Activated CD4-positive, alpha-beta T cell treated with anti-CD3 and anti-CD28 coated beads, Interleukin-2, amount 50 U/mL, for 4 hours (primary cell): ENCODE results near the gene NRSN2.
"Not testable (repeated sequence)": the region's sequence is repeated elsewhere in the genome, so short reads cannot be mapped to it uniquely, and the experiment has no call there.

Experiments used
- DNase-seq, 2 experiments: peaks; one replicate each; pipeline ENCODE4 v3.0.0-alpha.2; 2020

Gene NRSN2

DNA sequence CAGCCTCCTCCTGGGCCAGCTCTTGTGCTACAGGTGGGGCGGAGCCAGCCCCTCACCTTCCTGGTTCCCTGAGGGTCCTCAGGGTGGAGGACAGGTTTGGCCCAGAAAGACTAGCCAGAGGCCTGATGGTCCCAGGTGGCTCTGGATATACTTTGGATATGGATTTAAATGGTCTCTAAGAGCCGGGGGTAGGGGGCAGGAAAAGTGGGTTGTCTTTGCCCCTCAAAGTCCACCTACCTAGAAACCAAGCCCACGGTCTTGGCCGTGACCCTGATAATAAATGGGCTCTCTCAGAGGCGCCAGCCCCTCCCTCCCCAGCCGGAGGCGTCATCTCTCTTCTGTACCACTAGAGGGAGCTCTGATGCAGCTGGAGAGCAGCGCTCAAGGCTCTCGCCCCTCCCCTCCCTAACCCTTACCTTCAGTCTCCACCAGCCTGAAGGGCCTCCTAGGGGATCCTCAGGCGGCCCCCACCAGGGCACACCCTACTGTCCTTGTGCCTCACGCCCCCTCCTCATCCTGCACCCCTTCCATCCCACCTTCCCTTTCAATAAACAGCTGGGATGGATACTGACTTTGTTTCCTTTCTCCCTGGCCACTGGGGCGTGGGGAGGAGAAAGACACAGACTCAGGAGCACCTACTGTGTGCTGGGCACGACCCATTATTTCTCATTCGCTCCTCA, 7.5 kb downstream of the NRSN2 start:
- peak; percentile 75 to 77 for DNase-seq

DNA sequence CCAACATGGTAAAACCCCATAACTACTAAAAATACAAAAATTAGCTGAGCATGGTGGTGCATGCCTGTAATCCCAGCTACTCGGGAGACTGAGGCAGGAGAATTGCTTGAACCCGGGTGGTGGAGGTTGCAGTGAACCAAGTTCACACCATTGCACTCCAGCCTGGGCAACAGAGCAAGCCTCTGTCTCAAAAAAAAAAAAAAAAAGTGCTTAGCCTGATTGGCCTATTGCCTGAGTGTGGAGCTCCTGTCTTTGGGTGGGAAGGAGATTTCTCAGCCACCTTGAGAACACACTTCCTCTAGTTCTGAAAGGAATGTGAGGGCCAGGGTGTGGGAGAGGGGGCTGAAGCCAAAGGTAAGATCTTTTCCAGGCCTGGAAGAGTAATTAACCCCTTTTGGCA, 9.2 kb downstream of the NRSN2 start:
- not testable (repeated sequence) for DNase-seq

DNA sequence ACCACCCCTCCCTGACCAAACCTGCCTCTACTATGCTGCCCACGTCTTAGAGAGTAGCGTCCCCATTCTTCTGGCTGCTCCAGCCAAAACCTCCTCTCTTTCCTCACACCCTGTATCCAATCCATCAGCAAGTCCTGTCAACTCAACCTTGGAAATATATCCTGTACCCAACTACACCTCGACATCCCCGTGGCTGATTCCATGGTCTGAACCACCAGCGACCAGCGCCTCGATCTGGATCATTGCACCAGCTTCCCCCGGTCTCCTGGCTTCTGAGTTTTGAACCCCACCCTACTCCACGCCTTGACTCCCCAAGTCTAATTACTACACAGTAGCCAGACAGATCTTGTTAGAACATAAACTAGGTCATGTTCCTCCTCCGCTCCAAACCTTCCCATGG, 9.8 kb downstream of the NRSN2 start:
- no peak for DNase-seq

DNA sequence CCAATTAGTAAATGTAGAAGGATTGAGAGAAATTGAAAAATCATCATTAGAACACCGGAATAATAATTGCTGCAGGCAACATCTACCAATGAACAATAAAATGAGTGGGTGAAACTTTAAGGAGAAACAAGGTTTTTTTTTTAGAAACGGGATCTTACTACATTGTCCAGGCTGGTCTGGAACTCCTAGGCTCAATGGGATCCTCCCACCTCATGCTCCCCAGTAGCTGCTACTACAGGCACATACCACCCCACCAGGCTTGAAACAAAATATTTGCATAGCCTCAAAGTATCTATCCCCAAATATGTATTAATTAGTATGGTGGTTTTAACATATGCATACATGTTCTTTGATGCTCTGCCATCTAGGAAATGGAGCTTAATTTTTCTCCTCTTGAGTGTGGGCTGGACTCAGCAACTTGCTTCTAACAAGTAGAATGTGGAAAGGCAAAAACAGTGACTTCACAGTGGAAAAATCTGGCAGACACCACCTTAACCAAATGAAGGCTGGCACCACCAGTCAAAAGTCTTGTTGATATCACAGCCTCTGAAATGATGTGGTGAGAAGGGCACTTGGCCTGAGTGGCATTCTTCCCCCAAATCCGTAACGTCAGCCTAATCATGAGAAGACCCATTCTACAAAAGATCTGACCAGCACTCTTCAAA, 12.1 kb downstream of the NRSN2 start:
- no peak for DNase-seq

DNA sequence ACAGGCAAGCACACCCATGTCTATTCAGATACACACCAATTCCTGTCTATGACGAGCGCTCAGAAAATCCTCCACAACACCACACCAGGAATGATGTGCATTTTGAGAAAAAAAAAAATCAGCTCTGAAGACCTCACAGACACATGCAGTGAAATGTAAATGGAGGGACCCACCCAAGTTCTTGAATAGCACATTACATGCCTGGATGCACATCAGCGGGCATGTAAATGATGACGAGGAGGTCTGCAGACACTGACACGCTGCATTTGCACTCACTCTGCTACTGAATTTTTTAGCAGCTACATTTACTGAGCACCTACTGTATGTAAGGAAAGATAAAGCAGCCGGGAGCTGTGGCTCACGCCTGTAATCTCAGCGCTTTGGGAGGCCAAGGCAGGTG, 14.7 kb downstream of the NRSN2 start:
- no peak for DNase-seq

DNA sequence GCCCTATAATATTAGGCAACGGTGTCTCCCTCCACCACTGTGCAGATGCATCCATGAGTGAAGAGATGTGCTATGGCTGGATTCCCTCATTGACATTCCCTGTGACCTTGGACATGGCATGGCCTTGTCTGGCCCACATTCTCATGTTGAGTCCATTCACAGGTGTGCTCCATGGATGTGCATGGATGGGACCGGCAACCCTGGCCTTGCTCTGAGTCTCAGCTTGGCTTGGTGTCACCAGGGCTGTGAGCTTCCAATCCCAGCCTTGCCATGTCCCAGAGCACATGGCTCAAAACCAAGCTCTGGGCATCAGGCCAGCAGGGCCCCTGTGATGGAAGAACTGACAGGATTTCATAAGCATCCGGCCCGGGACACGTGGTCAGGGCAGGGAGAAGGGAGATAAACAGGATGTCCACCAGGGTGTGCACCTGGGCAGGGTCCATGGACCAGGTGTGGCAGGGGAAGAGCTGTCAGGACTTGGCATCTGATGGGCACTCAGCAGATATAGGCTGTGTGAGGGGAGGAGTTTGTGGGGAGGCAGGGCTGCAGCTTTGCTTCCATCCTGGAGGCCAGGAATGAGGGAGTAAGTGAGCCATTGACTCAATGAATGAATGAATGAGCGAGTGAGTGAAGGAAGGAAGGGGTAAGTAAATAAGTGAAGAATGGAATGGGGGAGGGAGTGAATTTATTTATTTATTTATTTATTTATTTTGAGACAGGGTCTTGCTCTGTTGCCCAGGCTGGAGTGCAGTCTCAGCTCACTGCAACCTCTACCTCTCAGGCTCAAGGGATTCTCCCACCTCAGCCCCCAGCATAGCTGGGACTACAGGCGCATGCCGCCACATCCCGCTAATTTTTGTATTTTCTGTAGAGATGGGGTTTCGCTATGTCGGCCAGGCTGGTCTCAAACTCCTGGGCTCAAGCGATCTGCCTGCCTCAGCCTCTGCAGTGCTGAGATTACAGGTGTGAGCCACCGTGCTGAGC, 15.7 kb downstream of the NRSN2 start:
- DNase-seq = peak in 1 of 2 experiments; percentile 18

DNA sequence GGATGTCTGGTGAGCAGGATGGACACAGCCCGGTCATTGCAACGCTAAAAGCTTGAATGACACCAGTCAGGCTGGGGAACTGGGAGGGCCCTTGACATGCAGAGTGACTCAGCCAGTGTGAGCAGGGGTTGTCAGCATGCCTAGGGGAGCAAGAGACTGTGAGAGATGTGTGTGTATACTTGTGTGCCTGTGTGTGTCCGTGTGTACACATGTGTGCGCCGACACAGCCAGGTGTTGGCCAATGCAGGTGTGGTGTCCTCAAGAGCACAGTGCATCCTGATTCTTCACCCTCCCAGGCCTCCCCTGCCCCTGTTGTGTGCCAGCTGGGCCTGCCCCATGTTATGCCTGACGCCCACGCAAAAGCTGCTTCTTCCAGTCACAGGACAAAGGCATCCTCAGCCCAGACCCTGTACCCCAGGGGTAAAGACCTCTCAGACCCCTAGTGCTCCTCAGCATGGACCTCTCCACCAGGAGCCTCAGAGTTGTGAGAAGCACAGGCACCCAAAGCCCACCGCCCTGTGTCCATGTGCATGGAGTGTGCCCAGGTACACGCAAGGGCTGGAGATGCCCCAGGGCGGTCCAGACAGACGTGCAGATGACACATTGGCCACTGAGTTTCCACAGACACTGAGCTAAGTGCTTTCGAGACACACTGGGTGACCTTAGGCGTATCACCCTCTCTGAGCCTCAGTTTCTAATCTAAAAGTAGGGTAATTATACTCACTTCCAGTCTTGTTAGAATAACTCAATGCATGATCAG, 16.6 kb downstream of the NRSN2 start:
- DNase-seq = no peak

DNA sequence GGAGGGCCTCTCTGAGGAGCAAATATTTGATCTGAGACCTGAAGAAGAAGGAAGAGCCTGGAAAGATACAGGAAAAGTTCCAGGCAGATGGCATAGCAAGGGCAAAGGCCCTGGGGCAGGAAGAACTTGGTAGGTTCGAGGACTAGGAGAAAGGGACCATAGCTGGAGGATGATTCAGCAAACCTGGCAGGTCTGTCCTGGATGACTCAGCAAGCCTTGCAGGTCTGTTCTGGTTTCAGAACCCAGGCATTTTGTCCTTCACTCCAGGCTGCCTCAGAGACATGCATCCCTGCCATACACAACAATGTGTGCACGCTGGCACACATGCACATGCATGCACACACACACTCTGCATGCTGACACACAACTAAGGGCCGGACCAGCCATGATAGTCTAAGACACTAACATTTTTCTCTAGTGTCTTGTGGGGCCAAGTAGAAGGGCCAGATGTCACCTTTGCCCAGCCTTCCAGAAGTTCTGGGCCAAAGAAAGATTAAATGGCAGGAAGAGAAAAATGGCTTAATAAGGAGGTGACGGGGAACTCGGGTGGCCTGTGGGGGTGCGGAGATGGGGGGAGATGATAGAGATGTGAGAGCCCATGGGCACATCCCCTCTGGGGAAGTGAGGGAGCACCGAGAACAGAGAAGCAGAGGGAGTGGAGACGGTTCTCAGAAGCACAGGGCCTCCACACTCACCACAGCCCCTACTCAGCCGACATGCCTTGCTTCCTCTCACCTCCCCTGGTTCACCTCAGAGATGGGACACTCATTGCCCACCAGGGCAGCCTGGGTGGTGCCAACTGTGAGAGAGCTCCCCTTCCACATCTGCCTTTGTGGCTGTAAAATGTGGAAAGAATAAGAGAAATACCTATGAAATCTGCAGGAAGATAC, 18.2 kb downstream of the NRSN2 start:
- no peak for DNase-seq

DNA sequence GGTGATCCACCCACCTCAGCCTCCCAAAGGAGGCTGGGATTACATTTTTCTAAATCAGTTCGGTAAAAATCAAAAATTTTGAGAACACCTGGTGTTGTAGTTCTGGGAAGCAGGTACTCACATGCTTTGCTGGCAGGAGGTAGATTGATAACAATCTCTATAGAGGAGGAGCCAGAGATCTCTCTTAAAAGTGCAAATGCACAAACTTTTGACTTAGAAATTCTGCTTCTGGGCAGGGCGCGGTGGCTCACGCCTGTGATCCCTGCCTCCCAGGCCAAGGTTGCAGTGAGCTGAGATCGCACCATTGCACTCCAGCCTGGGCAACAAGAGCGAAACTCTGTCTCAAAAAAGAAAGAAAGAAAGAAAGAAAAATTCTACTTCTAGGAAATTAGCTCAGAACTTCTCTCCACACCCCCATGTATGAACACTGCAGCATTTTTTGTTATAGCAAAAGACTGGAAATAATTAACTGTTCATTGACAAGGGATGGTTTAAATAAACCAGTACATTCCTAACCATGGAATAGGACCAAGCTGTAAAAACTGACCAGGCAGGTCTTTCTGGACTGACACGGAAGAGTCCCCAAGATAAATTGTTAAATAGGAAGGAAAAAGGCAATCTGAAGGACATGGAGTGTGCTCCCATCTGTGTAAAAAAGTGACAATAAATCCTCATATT, 19.3 kb downstream of the NRSN2 start:
- no peak for DNase-seq

DNA sequence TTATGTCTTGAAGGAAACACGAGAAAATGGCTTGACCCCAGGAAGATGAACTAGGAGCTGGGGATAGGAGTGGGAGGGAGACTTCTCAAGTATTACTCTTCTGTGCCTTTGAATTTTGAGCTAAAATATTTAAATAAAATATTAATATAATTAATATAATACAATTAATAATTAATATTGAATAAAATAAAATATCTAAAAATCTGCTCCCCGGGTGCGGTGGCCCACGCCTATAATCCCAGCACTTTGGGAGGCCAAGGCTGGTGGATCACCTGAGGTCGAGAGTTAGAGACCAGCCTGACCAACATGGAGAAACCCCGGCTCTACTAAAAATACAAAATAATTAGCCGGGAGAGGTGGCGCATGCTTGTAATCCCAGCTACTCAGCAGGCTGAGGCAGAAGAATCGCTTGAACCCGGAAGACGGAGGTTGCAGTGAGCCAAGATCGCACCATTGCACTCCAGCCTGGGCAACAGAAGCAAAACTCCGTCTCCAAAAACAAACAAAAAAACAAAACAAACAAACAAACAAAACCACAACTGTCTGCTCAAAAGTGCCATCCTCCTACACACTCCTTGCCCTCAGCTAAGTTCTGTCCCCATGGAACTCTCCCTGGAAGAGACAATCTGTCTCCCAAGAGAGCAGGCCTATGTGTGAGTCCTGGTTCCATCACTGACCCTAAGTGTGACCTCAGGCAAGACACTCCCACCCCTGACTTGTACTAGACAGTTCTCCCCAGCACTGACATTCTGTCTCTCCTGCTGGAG, 20.0 kb downstream of the NRSN2 start:
- DNase-seq = no peak

DNA sequence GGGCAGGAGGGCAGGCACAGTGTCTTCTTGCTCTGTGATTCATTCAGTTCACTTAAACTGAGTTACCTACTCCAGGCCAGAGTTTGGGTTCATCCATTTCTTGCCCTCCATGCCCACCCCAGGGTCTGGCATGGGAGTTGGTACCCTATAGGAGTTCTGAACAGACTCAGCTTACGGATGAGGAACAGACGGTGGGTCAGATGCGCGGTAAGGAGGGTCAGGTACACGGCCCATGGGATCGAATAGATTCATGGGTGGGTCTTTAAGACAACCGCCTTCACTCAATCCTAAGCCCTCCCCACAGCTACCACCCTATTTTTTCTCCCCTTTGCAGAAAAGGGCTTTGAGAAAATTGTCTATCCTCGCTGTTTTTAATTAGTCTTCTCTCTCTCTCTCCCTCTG, 20.6 kb downstream of the NRSN2 start:
- no peak for DNase-seq

DNA sequence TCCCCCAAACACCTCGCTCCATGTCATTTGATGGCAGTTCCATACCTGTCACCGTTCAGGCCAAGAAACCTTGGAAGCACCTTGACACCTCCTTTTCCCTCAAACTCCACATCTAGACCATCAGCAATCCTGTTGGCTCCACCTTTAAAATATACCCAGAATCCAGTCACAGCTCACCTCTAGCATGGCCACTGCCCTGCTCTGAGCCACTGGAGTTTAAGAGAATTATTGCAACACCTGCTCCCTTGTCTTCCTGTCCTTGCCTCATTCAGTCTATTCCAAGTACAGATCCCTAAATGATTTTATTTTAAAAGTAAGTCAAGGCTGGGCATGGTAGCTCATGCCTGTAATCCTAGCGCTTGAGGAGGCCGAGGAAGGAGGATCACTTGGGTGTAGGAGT, 22.0 kb downstream of the NRSN2 start:
- DNase-seq = no peak

DNA sequence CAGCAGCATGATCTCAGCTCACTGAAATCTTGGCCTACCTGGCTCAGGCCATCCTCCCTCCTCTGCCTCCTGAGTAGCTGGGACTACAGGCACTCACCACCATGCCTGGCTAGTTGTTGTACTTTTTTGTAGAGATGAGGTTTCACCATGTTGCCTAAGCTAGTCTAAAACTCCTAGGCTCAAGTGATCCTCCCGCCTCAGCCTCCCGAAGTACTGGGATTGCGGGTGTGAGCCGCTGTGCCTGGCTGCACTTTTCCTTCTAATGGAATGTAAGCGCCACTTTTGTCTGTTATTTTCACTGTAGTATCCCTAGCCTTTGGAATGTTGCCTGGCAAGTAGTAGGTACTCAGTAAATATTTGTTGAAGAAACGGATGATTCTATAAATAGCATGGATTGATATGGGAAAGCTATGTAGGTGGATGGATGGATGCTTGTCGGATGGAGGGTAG, 23.3 kb downstream of the NRSN2 start:
- no peak for DNase-seq

DNA sequence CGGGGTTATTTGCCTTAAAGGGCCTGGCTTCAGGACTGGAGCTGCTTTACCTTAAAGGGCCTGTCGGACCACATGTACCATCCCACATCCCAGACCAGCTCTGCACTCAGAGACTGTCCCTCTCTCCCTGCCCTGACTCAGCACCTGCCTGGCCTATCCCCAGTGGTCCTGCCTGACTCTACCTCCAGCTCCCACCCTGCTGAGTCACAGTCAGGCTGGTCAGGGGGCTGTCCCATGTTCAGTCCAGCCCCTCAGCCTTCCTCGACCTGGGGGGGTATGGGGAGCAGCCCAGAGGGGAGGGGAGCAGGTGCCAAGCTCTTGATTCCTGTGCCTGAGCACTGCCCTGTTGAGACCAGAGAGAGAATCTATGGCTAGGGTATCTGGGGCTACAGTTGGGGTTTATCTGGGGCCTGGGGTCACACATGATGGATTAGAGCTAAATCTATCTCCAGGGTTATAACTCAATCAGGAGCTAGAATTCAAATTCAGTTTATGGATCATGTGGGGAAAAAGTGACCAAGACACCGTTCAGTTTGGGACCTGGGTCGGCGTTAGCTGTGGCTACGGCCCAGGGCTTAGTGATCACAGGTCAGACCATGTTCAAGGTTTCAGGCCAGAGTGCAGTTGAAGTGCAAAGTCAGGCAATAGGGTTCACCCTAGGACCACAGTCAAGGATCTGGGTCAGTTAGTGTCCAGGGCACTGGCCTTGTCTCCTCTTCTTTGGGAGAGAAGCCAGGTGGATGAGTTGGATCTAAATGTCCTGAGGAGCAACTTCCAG, 24.3 kb downstream of the NRSN2 start:
- no peak for DNase-seq

DNA sequence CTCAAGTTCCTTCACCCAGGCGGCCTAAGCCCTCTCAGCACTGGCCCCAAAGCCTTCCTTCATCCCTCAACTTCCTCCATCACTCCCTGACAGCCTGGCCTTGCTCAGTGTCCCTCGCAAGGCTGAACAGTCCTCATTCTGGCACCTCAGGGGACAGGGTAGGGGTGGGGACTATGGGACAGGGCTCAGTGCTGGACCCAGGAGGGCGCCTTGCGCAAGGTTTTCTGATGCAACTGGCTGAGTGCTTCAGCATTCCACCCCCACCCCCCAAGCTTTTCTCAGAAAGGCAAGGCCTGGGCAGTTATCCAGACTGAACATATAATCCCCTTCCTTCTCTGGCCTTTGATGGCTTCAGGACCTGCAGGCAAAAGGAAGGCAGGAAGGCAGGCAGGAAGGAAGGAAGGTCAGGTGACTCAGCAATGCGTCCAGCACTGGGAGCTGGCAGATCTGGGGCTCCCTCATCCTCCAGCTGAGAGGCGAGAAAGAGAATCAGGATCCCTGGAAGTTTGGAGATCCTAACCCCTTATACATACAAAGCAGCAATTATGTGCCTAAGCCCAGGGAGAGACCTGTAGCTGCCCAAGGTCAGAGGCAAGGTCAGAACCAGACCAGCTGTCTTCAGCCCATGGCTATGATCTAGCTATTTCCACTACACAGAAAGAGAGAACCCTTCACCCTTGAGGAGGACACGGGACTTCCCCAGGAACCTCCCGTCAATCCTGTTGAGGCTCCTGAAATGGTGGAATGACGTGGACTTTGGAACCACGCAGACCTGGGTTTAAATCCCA, 25.0 kb downstream of the NRSN2 start:
- DNase-seq = no peak

DNA sequence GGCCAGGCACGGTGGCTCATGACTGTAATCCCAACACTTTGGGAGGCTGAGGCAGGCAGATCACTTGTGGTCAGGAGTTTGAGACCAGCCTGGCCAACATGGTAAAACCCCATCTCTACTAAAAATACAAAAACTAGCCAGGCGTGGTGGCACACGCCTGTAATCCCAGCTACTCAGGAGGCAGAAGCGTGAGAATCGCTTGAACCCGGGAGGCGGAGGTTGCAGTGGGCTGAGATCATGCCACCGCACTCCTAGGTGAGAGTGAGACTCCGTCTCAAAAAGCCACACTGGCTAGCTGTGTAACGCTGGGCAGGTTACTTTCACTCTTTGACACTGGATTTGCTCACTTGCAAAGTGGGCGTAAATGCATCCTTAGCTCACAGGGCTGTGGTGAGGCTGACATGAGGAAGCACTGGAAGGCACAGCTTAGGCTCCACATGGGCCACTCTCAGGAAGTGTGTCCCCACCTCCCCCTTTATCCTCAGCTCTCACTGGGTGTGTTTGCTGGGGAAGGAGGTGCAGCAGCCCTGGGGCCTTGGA, 25.7 kb downstream of the NRSN2 start:
- DNase-seq = not testable (repeated sequence)

DNA sequence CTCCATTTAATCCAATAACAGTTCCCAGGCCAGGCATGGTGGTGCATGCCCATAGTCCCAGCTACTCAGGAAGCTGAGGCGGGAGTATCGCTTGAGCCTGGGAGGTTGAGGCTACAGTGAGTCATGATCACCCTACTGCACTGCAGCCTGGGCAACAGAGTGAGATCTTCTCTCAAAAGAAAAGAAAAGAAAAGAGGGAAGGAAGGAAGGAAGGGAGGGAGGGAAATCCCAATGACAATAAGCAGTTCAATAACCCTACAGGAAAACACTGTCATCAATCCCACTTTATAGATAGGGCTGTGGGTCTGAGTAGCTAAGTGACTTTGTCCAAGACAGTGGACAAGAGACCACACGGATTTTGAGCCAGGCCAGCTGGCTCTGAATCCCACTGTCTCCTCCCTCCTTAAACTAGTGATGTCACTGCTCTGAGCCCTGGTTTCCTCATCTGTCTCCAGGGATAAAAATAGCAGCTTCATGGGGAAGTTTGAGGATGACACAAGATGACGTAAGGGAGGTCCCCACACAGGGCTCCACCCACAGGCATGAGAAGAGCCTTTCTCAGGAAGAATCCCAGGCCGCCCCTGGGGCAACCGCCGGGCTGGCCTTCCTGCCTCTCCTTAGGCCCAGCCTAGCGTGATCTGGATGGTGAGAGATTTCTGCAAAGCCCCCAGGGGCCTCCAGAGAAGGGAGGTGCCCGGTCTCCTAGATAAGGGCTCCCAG, 26.4 kb downstream of the NRSN2 start:
- no peak for DNase-seq
